ENCODE results near the gene GLCCI1. TPM values are rescaled to one million over a fixed set of nuclear protein-coding genes. Genes with fewer than 3 reads are reported as not detected.
"Not testable (repeated sequence)": the region's sequence is repeated elsewhere in the genome, so short reads cannot be mapped to it uniquely, and the experiment has no call there.

GLCCI1 gene
- total and polyA plus RNA-seq, 12 donors, result 0.75 to 13.0 (median 6.6) TPM

DNA sequence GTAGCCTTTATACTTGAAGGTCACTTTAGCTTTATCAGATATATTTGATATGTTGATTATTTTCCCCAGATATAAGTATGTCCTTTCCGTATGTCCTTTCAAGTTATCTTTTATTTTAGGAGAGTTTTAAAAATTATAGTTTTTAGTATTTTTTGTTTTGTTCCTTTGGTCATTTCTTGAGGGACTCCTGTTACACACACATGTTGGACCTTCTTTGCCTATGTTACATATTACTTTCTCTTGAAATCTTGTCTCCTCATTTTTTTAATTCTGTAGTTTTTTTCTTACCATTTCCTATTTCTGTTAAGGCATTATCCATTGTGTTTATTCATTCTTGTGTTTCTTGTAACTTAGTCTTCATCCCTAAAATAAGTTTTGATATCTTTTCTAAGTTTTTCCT lies 23.9 kb downstream of the GLCCI1 start:
- Histone ChIP-seq H3K27me3 (no peaks in the 10 kb centered on the region), H3K27ac (no peak overlapping the region), H3K9me3 (peaks cover 0 to 33% (median 16%) of the 10 kb centered on the region in 11 donors), H3K4me1 (peaks cover 0 to 20% (median 6%) of the 10 kb centered on the region in 9 donors), H3K36me3 (no peaks in the 10 kb centered on the region), H3K4me3 (no peak overlapping the region)
- ATAC-seq (no peak), DNase-seq (no peak)
- TF ChIP-seq, protein P1, sequence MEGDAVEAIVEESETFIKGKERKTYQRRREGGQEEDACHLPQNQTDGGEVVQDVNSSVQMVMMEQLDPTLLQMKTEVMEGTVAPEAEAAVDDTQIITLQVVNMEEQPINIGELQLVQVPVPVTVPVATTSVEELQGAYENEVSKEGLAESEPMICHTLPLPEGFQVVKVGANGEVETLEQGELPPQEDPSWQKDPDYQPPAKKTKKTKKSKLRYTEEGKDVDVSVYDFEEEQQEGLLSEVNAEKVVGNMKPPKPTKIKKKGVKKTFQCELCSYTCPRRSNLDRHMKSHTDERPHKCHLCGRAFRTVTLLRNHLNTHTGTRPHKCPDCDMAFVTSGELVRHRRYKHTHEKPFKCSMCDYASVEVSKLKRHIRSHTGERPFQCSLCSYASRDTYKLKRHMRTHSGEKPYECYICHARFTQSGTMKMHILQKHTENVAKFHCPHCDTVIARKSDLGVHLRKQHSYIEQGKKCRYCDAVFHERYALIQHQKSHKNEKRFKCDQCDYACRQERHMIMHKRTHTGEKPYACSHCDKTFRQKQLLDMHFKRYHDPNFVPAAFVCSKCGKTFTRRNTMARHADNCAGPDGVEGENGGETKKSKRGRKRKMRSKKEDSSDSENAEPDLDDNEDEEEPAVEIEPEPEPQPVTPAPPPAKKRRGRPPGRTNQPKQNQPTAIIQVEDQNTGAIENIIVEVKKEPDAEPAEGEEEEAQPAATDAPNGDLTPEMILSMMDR (IDR thresholded peaks at IDR 0.05), result no peak
- 94 to 100% methylated on average over 1 of the region's 1 CpG for WGBS, 2 donors
- intact Hi-C loops (cut with DNase I), result no loop called here

DNA sequence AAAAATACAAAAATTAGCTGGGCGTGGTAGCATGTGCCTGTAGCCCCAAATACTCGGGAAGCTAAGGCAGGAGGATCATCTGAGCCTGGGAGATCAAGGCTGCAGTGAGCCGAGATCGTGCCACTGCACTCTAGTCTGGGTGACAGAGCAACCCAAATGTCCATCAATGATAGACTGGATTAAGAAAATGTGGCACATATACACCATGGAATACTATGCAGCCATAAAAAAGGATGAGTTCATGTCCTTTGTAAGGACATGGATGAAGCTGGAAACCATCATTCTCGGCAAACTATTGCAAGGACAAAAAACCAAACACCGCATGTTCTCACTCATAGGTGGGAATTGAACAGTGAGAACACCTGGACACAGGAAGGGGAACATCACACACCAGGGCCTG lies 26.8 kb downstream of the GLCCI1 start:
- H3K36me3 ChIP-seq; intact Hi-C loops (cut with DNase I); H3K4me1 ChIP-seq; H3K4me3 ChIP-seq; H3K27me3 ChIP-seq; H3K27ac ChIP-seq; ATAC-seq; DNase-seq: not testable (repeated sequence)
- peaks cover 0 to 42% (median 16%) of the 10 kb centered on the region in 11 donors for H3K9me3 ChIP-seq
- WGBS, 2 donors, result 95 to 96% methylated on average over 6 of the region's 6 CpGs

DNA sequence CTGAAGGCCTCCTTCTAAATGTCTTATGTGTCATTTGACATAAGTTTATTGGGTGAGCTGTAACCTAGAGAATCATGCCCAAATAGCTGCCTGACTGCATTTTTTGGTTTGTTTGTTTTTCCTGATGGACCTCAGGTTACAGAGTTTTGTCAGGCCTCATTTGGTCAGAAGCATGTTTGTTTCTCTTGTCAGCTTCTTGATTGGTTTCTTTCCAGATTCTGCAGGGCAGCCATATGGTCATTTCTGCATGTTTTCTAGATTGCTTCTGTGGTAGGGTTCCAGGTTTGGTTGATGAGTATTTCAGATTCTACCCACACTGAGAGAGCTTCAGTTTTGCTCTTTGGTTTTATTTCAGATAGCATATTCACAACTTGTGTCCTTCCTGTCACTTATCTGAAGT lies 28.0 kb downstream of the GLCCI1 start:
- no peak for DNase-seq
- no peak for ATAC-seq
- H3K9me3 ChIP-seq, result peaks cover 0 to 52% (median 16%) of the 10 kb centered on the region in 11 donors
- H3K27ac ChIP-seq, result no peak overlapping the region
- intact Hi-C loops (cut with DNase I), result no loop called here
- TF ChIP-seq, protein P1 (IDR thresholded peaks at IDR 0.05), result no peak
- no peak overlapping the region for H3K4me3 ChIP-seq
- no peaks in the 10 kb centered on the region for H3K27me3 ChIP-seq
- H3K36me3 ChIP-seq, result no peaks in the 10 kb centered on the region
- H3K4me1 ChIP-seq, result peaks cover 0 to 7% (median 0%) of the 10 kb centered on the region in 9 donors

DNA sequence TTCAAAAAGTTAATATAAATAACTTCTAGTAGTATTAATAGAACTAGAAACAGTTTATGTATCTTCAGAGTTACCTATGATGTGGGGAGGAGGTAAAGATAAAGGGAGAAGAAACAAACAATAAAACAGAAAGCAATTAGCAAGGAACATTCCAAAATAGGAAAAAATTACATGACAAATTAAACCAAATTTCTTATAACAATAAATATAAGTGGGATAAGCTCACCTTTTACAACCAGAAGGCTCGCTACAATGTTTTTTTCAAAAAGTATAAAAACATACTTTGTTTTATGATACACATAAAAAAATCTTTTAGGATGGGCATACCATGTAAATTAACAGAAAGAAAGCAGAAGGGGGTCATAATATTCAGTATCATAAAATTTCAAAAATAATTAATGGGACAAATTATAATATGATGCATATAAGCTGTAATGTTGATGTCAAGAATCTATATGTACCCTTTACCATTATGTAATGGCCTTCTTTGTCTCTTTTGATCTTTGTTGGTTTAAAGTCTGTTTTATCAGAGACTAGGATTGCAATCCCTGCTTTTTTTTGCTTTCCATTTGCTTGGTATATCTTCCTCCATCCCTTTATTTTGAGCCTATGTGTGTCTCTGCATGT lies 31.8 kb downstream of the GLCCI1 start:
- no peaks in the 10 kb centered on the region for H3K27me3 ChIP-seq
- H3K27ac ChIP-seq, result no peak overlapping the region
- 43 to 54% methylated on average over 1 of the region's 1 CpG for WGBS, 2 donors
- H3K36me3 ChIP-seq, result peaks cover 0 to 17% (median 0%) of the 10 kb centered on the region in 9 donors
- ATAC-seq, result no peak
- intact Hi-C loops (cut with DNase I), result no loop called here
- no peak overlapping the region for H3K4me3 ChIP-seq
- DNase-seq, result no peak
- peaks cover 0 to 32% (median 0%) of the 10 kb centered on the region in 11 donors for H3K9me3 ChIP-seq
- peaks cover 0 to 7% (median 0%) of the 10 kb centered on the region in 9 donors for H3K4me1 ChIP-seq
- TF ChIP-seq, protein P1 (IDR thresholded peaks at IDR 0.05), result no peak

DNA sequence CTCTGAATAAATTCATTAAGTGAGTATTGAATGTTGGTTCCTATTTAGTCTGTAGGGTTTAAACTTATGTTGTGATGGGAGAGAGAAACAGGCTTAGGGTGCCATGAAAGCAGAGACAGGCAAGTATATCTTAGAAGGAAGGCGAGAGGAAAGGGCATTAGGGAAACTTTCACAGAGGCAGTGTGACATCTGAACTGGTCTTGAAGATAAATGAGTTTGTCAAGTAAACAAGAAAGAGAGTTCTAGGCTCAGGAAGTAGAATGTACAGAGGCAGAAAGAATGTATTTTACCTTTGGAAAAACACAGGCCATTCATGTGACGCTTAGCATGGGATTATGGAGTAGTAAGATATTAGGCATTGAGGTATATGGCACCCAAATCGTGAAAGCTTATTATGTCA lies 34.5 kb downstream of the GLCCI1 start:
- intact Hi-C loops (cut with DNase I), result no loop called here
- no peak for DNase-seq
- no peak for ATAC-seq
- TF ChIP-seq, protein P1 (IDR thresholded peaks at IDR 0.05), result no peak
- WGBS, 2 donors, result 83% methylated on average over 3 of the region's 3 CpGs
- Histone ChIP-seq H3K27ac (no peak overlapping the region), H3K9me3 (peaks cover 0 to 32% (median 0%) of the 10 kb centered on the region in 11 donors), H3K4me1 (peaks cover 0 to 4% (median 0%) of the 10 kb centered on the region in 9 donors), H3K27me3 (no peaks in the 10 kb centered on the region), H3K4me3 (no peak overlapping the region), H3K36me3 (peaks cover 0 to 44% (median 0%) of the 10 kb centered on the region in 9 donors)

Data from heart right ventricle (tissue), 16 donors.